Bronchial epithelial cell (primary cell): ENCODE data around the gene CTDSPL. TPM values are rescaled to one million over a fixed set of nuclear protein-coding genes. Genes with fewer than 3 reads are reported as not detected.
"Not testable (repeated sequence)": the region's sequence is repeated elsewhere in the genome, so short reads cannot be mapped to it uniquely, and the experiment has no call there.

Experiments
- DNase-seq: peaks from one replicate; pipeline ENCODE4 v3.0.0-alpha.2; 2010; ENCODE audit warnings: low read depth
- FAIRE-seq: peaks from 2 replicates; lab custom pipeline; 2011; peaks lifted over from hg19 to GRCh38; lab: Jason Lieb, UNC
- H3K27me3 ChIP-seq: 2 replicates; pipeline ENCODE4 v1.5.1; 2011; ENCODE audit warnings: low read length; ENCODE audit not compliant: control insufficient read depth, insufficient read depth
- H3K36me3 ChIP-seq: 2 replicates; pipeline ENCODE4 v1.5.1; 2011; ENCODE audit warnings: low read length; ENCODE audit not compliant: control insufficient read depth, insufficient read depth
- H3K4me3 ChIP-seq: 2 replicates; pipeline ENCODE4 v1.5.1; 2011; ENCODE audit warnings: mild to moderate bottlenecking, low read depth, low read length, control low read depth
- total RNA-seq: library from RNA; depleted of rRNA; stranded (reverse); fragments of >200 nt; gene quantifications from 2 replicates; pipeline ENCODE4 v1.2.1, GENCODE V29; 2014
- TF ChIP-seq, protein P1 (sequence below): IDR thresholded peaks from 2 replicates; pipeline ENCODE4 v1.5.1; 2011; ENCODE audit warnings: mild to moderate bottlenecking, moderate library complexity, low read length, control low read depth, inconsistent platforms; ENCODE audit not compliant: insufficient read depth, severe bottlenecking

CTDSPL gene
- total RNA-seq, 1 donor from 2014 or later, result 80.6 TPM

DNA sequence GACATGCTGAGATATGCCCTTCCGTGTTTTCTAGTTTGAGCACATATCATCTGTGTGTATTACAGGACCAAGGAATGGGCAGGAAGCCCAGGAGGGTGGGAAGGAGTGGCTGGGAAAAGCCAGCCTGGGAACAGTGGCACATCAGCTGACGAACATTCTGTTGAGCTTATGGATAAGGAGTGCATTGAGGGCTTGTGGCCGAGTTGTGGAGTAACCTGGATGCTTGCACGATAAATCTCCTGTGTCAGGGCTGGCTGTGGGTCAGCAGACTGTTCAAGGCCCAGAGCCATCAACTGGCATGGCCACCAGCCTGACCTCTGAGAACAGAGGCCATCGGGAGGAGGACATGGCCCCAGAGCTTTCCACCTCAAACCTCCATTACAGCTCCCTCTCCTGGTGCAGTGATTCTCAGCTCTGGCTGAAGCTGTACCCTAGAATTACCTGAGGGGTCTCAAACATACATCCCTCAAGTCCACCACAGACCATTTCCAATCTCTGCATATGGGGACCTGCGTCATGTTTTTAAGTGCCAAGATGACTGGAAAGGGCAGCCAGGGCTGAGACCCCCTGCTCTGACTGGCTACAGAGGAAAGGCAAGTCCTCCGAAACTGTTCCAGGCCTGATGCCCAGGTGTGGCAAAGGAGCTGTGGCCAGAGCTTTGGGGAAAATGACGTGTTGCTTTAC, 124.1 kb downstream of the CTDSPL start:
- TF ChIP-seq, protein P1, sequence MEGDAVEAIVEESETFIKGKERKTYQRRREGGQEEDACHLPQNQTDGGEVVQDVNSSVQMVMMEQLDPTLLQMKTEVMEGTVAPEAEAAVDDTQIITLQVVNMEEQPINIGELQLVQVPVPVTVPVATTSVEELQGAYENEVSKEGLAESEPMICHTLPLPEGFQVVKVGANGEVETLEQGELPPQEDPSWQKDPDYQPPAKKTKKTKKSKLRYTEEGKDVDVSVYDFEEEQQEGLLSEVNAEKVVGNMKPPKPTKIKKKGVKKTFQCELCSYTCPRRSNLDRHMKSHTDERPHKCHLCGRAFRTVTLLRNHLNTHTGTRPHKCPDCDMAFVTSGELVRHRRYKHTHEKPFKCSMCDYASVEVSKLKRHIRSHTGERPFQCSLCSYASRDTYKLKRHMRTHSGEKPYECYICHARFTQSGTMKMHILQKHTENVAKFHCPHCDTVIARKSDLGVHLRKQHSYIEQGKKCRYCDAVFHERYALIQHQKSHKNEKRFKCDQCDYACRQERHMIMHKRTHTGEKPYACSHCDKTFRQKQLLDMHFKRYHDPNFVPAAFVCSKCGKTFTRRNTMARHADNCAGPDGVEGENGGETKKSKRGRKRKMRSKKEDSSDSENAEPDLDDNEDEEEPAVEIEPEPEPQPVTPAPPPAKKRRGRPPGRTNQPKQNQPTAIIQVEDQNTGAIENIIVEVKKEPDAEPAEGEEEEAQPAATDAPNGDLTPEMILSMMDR, result peak; percentile 19
- Histone ChIP-seq H3K36me3 (peaks cover 2% of the 10 kb centered on the region), H3K4me3 (no peak overlapping the region), H3K27me3 (no peaks in the 10 kb centered on the region)
- peak; percentile 66 for DNase-seq
- peak; percentile 94 for FAIRE-seq

DNA sequence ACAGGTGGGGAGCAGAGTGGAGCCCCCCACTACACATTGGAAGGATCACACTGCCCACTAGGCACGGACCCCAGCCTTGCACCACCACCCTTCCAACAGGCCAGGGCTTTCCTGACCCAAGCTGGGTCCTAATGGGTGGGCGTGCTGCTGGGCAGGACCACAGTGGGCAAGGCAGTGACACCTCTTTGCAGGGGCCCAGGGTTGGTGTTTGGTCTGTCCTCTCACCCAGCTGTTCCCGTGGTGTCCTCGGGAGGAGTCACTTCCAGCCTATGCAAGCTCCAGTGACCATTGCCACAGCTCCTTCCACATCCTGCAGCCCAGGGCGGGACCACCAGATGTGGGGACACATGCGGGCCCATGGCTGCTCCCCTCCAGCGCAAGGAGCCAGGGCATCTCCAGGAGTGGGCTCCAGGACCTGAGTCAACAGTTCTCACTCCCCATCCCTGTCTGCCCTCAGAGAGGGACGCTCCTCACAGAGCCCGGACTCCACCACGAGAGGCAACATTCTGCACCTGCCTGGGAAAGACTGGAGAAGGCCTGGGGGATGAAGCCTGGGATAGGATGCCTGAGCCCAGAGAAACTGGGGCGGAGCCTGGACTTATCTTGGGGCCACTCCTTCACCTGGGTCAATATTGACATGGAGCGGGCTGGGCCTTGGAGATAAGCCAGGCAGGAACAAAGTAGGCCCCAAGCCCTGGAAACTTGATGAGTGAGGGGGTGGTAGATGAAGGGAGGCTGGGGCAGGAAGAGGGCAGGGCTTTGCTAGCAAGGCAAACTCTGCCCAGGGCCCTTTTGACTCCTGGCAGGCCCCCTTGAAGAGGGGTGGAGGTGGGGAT, 125.0 kb downstream of the CTDSPL start:
- Histone ChIP-seq H3K36me3 (peaks cover 2% of the 10 kb centered on the region), H3K27me3 (no peaks in the 10 kb centered on the region), H3K4me3 (peak overlapping the region; percentile 11)
- TF ChIP-seq, protein P1, result peak; percentile 5
- FAIRE-seq (no peak), DNase-seq (peak; percentile 90)

DNA sequence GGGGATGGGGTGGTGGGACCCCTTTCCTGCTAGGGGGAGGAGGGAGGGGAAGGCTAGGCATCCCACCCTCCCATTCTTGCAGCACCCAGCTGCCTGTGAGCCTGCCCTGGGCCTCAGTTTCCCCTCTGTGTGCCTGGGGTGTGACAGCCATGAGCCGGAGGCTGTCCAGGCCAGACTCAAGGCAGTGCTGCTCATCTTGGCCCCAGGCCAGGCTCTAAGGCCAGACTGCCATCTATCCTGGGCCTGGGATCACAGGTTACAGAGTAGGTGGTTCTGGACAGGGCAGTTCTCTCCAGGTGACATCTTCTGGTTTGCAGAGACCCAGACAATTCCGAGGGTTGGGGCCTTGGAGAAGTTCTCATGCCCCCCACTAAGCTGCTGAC, 125.6 kb downstream of the CTDSPL start:
- H3K4me3 ChIP-seq, result no peak overlapping the region
- FAIRE-seq (no peak), DNase-seq (no peak)

DNA sequence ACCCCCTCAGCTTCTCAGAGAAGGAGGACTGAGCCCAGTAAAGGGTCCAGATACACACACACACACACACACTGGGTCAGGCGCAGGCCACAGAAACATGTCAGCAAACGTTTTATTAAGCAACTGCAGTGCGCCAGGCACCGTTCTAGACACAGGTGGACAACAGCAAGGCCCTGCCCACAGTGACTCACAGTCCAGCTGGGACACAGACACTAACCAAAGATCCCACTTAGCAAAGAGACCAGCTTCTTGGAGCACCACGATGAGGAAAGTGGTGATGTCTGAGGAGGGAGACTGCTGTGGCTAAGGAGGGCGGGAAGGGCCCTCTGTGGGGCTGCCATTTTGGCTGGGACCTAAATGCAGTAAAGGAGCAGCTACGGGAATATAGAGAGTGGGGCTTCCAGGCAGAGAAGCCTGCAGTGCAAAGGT, 126.1 kb downstream of the CTDSPL start:
- FAIRE-seq, result no peak
- TF ChIP-seq, protein P1, result no peak
- peak; percentile 50 for DNase-seq

More for the DNA sequence above, 125.6 kb downstream of the CTDSPL start:
- TF ChIP-seq, protein P1, result no peak
- no peaks in the 10 kb centered on the region for H3K27me3 ChIP-seq
- H3K36me3 ChIP-seq, result no peaks in the 10 kb centered on the region

DNA sequence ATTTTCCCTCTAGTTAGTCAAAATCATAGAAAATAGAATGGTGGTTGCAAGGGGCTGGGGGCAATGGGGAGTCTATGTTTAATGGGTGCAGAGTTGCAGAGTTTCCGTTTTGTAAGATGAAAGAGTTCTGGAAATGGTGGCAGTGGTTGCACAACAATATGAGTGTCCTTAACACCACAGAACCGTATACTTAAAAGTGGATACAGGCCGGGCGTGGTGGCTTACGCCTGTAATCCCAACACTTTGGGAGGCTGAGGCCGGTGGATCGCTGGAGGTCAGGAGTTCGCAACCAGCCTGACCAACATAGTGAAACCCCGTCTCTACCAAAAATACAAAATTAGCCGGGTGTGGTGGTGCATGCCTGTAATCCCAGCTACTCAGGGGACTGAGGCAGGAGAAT, 126.7 kb downstream of the CTDSPL start:
- H3K27me3 ChIP-seq, FAIRE-seq, H3K4me3 ChIP-seq, H3K36me3 ChIP-seq, DNase-seq: not testable (repeated sequence)

More for the DNA sequence above, 126.1 kb downstream of the CTDSPL start:
- Histone ChIP-seq H3K36me3 (no peaks in the 10 kb centered on the region), H3K27me3 (no peaks in the 10 kb centered on the region), H3K4me3 (no peak overlapping the region)

DNA sequence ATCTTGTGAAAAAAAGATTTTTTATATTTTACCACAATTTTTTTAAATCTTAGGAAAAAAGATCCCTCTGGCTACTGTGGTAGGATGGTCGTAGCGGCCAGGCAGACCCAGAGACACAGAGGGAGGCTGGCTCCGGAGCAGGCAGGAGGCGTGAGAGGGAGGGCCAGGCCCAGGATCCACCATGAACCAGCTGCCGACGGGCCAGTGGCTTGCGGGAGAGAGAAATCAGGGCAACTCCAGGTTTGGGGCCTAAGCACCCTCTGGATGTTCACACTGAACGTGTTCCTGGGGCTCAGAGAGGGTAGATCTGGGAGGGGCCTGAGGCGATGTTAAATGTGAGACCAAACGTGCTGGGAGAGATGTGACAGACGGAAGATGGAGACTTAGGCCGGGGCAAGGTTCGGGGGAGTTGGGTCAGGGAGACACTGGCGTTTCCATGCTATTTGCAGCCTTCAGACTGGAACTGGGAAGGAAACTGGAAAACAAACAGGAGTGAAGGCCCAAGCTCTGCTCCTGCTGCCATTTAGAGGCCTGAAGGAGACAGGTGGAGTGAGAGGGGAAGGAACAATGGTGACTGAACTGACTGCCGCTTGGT, 127.3 kb downstream of the CTDSPL start:
- no peak for FAIRE-seq
- H3K4me3 ChIP-seq, result no peak overlapping the region
- no peaks in the 10 kb centered on the region for H3K27me3 ChIP-seq
- H3K36me3 ChIP-seq, result peaks cover 2% of the 10 kb centered on the region
- TF ChIP-seq, protein P1, result no peak
- DNase-seq, result no peak
